Stimulated activated CD4-positive, alpha-beta T cell treated with anti-CD3 and anti-CD28 coated beads, Interleukin-2, amount 100 ng/mL, for 48 hours (primary cell): ENCODE data around the gene GMPR.

ENCODE experiments used
- DNase-seq, 2 donors: peaks; one replicate each; pipeline ENCODE4 v3.0.0-alpha.2; 2020

GMPR gene

GRCh38 chr6:16306334-16306733 is 67.9 kb downstream of the GMPR start:
- no peak for DNase-seq

DNA sequence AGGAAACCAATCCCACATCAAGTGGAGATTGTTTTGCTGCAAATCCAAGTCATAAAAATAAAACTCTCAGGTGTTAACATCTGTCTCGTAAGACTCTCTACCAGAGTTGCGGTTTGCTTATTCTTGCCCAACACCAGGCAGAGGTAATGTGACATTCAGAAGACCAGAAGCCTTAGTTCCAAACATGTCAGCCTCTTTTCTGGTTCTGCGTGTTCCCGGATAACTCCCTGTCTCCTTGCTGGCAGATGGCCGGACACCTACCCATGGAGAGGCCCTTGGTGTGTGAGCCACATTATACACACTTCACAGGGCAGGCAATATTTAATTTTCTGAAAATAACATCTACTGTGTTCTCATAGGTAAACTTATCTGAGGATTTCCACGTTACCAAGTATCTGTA is 73.4 kb downstream of the GMPR start:
- no peak for DNase-seq

GRCh38 chr6:16313732-16314131 is 75.3 kb downstream of the GMPR start:
- no peak for DNase-seq

DNA sequence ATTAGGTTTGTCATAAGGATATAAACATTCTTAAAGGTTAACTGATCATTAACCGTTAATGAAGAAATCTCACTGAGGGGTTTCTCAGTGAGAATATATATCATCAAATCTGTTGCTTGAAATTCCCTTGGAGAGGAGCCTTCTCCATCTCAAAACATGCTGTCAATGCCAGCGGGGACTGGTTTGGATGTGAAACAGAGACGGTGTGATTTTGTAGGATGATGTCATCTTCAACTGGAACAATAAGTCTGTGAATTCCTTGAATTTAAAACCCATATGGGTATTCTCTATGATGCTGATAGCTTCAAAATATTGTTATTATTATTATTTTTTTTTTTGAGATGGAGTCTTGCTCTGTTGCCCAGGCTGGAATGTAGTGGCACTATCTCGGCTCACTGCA is 75.9 kb downstream of the GMPR start:
- no peak for DNase-seq

DNA sequence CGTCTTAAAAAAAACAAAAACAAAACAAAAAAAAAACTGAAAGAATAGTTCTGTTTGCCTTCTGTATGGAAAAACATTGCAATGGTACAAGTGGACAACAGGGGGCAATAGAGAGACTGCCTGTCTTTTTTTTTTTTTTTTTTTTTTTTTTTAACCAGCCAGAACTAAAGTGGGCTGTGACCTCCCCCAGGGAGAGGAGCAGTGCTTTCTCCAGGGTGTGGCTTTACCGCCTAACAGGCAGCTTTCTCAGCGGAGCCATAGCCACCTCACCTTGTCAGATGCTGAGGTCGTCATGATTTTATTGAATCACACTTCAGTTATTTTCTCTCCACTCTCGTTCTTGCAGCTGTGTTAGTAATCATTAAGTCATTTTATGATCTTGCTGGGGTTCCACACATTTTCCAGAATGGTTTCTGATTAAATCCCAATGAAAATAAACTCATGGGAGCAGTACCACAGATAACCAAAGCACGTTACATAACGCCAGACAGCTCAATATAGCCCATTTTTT is 78.4 kb downstream of the GMPR start:
- DNase-seq = peak in 1 of 2 donors; percentile 12

- DNase-seq = peak; percentile 24 to 26
These were observed 80.2 kb downstream of the GMPR start for GRCh38 chr6:16318538-16318937.

- DNase-seq = no peak
These were observed 80.8 kb downstream of the GMPR start for GRCh38 chr6:16318953-16319720.

DNA sequence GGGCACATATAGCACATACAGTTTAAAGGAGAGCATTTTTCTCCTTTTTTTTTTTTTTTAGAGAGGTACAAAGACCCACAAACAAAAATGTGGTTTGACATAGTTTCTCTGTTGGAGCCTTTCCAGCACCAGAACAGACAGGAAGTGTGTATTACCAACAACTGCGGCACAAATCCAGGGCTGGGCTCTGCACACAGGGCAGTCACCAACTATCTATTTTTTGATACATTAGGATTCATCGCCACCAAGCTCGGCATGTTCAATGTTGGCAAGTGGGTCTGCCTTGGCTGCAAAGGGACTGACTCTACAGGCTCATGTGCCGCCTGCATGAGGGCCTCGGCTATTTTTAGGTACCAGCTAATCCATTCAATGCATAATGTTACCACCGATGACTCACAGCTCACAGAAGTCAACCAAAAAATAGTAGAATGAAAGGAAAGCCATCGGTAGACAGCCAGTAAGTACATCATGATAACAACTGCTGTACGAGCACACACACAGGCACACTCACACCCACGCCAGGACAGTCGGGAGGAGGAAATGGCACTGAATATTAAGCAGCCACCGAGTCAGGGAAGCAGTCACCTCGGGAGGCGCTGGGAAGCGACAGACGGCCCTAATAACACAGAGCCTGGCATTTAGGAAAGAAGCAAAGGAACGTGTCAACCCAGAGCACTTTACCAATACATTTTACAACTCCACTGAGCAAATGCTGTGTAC is 81.6 kb downstream of the GMPR start:
- DNase-seq = peak; percentile 47 to 51

- no peak for DNase-seq
These were observed 82.3 kb downstream of the GMPR start for GRCh38 chr6:16320533-16321340.

- DNase-seq = no peak
These were observed 82.9 kb downstream of the GMPR start for GRCh38 chr6:16321341-16321710.

- no peak for DNase-seq
These were observed 83.4 kb downstream of the GMPR start for GRCh38 chr6:16321826-16322225.

DNA sequence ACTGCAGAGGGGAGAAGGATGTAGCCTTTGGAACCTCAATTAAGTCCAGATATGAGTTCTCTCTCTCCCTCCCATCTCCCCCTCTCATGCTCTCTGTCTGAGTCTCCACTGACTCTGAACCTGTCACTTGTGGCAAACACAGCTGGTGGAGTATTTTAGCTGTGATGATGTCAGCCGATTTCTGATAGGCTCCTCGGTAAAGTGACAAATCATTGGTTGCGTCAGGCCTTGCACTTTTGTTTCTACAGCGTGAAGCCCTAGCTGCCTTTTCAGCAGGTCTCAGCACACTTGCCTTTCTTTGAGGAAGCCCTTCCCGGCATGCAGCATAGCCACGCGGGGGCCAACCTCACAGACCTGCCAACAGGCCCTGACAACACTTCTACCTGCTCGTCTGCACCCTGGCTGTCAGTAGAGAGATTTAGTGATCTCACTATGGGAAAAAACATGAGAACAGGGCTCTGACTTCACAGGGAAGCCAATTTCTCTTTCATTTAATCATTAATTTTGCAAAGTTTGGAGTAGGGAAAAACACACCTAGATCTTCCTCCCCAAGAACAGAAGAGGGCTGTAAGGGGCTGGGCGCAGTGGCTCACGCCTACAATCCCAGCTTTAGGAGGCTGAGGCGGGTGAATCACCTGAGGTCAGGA is 84.4 kb downstream of the GMPR start:
- peak; percentile 54 to 62 for DNase-seq

GRCh38 chr6:16324184-16324583 is 85.8 kb downstream of the GMPR start:
- DNase-seq = no peak

- no peak for DNase-seq
These were observed 86.3 kb downstream of the GMPR start for GRCh38 chr6:16324606-16325225.

DNA sequence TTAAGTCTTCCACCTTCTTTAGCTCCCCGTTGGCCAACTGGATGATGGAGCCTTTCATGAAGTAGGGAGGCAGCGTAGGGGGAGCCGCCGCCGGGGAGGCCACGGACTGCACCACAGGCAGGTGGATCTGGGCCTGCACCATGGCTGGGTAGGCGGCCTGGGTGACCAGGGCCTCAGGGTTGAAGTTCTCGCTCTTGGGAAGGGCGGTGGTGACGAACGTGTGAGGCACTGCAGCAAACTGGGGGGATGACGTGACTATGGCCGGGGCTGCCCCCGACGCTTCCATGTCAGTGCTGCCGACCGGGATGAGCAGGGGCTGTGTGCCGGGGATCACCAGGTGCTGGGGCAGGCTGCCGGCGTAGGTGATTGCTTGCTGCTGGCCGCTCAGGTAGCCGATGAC is 88.1 kb downstream of the GMPR start:
- DNase-seq = no peak

GRCh38 chr6:16326971-16327776 is 88.8 kb downstream of the GMPR start:
- DNase-seq = no peak

DNA sequence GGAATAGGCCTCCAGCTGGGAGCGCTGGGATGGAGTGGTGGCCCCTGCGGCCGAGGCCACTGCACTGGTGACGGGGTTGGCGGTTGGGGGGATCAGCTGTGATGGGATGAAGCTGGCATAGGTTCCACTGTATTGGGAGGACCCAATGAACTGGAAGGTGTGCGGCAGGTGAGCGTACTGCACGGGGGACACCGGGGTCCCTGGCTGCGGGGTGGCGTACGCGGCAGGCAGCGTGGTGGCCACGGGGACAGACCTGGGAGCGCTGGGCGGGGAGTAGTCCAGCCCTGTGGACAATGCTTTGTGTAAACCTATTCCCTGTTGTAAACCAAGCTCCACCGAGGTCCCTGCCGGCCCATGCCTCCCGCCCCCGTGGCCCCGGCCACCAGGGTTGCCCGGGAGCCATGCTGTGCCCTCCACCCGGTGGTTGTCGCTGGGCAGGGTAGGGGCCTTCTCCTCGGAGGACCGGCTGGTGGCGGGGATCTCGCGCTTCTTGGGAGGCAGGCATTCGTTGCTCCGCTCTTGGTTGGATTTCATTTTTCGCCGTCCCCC is 89.5 kb downstream of the GMPR start:
- no peak for DNase-seq

DNA sequence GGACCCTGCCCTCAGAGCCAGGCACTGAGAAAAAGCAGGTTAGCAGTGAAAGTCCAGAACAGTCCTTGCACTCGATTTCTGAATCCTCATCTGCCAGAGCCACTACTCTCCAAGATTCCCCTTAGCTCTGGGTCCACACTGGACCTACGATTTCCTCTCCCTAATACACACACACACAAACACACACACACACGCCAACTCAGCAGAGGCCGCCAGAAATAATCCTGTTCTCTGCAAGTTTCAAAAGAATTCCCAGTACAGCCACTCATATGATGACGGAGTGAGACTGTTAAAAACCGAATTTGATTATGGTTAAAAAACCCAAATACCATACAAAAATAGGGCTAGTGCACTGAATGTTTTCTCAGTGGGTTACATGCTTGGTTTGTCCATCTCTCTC is 90.8 kb downstream of the GMPR start:
- DNase-seq = no peak

DNA sequence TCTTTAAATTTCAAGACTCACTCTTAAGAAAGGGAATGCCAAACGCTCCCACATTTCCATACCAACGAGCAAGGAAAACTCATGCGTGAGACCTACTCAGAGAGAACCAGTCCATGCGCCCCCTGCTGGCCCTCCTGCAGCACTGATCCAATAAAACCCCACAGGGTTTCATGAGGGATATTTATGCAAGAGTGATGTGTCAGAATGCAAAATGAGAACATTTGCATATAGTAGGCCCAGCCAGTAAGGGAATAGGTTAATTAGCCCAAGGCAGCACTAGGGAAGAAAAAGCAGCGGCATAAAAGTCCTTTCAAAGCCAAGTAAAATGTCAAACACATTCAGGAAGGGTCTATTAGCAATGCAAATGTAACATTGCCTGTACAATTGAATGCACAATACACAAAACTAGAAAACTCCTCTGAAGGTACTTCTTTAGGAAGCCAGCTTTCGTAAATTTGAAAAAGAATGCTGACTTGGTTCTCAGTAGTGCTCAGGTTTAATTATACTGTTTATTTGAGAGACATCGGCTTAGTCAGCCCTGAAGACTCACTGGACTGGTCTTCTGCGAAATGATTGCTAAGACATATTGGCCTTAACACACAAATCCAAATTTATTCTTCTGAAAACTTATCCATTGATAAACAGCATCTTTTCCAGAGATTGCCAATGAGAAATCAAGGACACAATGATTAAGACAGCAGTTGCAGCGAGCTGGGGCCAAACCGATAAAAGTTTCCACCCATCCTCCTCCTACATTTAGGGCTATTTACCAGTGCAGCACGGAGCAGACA is 93.2 kb downstream of the GMPR start:
- DNase-seq = peak; percentile 54 to 66

DNA sequence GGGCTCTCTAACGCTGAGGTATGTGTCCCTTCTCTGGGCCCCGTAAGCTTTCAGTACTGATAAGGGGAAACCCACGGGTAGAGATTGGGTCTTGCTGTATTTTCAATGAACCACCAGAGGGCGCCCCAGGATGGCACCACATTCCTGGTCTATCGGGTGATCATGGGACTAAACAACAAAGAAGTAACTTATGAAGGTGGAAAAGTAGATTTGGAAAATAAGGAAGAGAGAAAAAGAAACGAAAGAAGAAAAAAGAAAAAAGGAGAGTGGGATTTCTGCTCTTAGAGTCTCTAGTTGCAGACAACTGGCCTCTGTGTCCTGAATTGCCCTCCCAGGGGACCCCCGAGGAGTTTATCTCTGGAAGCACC is 93.8 kb downstream of the GMPR start:
- peak; percentile 82 for DNase-seq

GRCh38 chr6:16333580-16333979 is 95.2 kb downstream of the GMPR start:
- DNase-seq = no peak
